HG03469 (cell line): ENCODE results near the gene DDR1.
"Not testable (repeated sequence)": the region's sequence is repeated elsewhere in the genome, so short reads cannot be mapped to it uniquely, and the experiment has no call there.

Experiments
- ATAC-seq: cut with Tn5 transposase; IDR thresholded peaks from one replicate; pipeline ENCODE4 v1.9.1; 2021; ENCODE audit warnings: mild to moderate bottlenecking, moderate library complexity, moderate number of reproducible peaks; ENCODE audit not compliant: unreplicated experiment

DDR1 gene

GRCh38 chr6:30852459-30852858 is 31.9 kb upstream of the DDR1 start:
- not testable (repeated sequence) for ATAC-seq

- no peak for ATAC-seq
These were observed 29.9 kb upstream of the DDR1 start for GRCh38 chr6:30854285-30855040.

GRCh38 chr6:30855429-30856075 is 28.8 kb upstream of the DDR1 start:
- ATAC-seq: no peak

- ATAC-seq: no peak
These were observed 27.2 kb upstream of the DDR1 start for GRCh38 chr6:30857112-30857511.

GRCh38 chr6:30857549-30857948 is 26.8 kb upstream of the DDR1 start:
- no peak for ATAC-seq

- not testable (repeated sequence) for ATAC-seq
These were observed 24.6 kb upstream of the DDR1 start for GRCh38 chr6:30859726-30860125.

GRCh38 chr6:30861257-30862048 is 22.9 kb upstream of the DDR1 start:
- ATAC-seq: no peak

- no peak for ATAC-seq
These were observed 22.0 kb upstream of the DDR1 start for GRCh38 chr6:30862156-30862875.

GRCh38 chr6:30864325-30864724 is 20.0 kb upstream of the DDR1 start:
- ATAC-seq: no peak

GRCh38 chr6:30869241-30869749 is 15.0 kb upstream of the DDR1 start:
- not testable (repeated sequence) for ATAC-seq

- ATAC-seq: no peak
These were observed 13.8 kb upstream of the DDR1 start for GRCh38 chr6:30870546-30870945.

- ATAC-seq: no peak
These were observed 12.6 kb upstream of the DDR1 start for GRCh38 chr6:30871592-30872183.

GRCh38 chr6:30873137-30873640 is 11.1 kb upstream of the DDR1 start:
- no peak for ATAC-seq

GRCh38 chr6:30873795-30874194 is 10.5 kb upstream of the DDR1 start:
- ATAC-seq: not testable (repeated sequence)

- no peak for ATAC-seq
These were observed 8.9 kb upstream of the DDR1 start for GRCh38 chr6:30875244-30876038.

GRCh38 chr6:30876039-30876730 is 8.1 kb upstream of the DDR1 start:
- ATAC-seq: no peak

- ATAC-seq: no peak
These were observed 6.7 kb upstream of the DDR1 start for GRCh38 chr6:30877419-30878262.
